Panc1 (cell line): ENCODE data around the gene UPF3A.

Source experiments
- CTCF ChIP-seq: fragments of 450-650 bp; IDR thresholded peaks from 2 replicates; pipeline ENCODE4 v1.5.1; 2017; ENCODE audit warnings: mild to moderate bottlenecking
- POLR2AphosphoS5 ChIP-seq: IDR thresholded peaks from 2 replicates; pipeline ENCODE4 v1.6.1; 2012; ENCODE audit warnings: mild to moderate bottlenecking, low read depth, low read length, moderate library complexity
- REST ChIP-seq, 2 experiments: IDR thresholded peaks; 2 replicates each; pipeline ENCODE4 v1.6.1; 2011 to 2012; ENCODE audit warnings: low read depth in 2 of 2, control low read depth in 1 of 2, low read length in 1 of 2, mild to moderate bottlenecking in 1 of 2, moderate library complexity in 1 of 2; ENCODE audit not compliant: insufficient read depth in 1 of 2
- TCF7L2 ChIP-seq: IDR thresholded peaks from 2 replicates; pipeline ENCODE4 v1.6.1; 2011; ENCODE audit warnings: mild to moderate bottlenecking, low read depth, low read length, inconsistent platforms

- TF ChIP-seq POLR2AphosphoS5 (no peak), CTCF (no peak), REST (IDR thresholded peaks at IDR 0.05; ENCODE audit: insufficient read depth in 1 of 2, low read depth in 2 of 2, low read length in 1 of 2) (no peak), TCF7L2 (no peak)
These were observed 57.6 kb downstream of the UPF3A start for GRCh38 chr13:114338959-114339358.
